ENCODE results near the gene EEPD1.
"Not testable (repeated sequence)": the region's sequence is repeated elsewhere in the genome, so short reads cannot be mapped to it uniquely, and the experiment has no call there.

EEPD1 gene

GRCh38 chr7:36214608-36215456 is 61.8 kb downstream of the EEPD1 start:
- no peak for DNase-seq (ENCODE audit: low read depth in 4 of 4, low spot score in 1 of 4)

- DNase-seq (ENCODE audit: low read depth in 4 of 4, low spot score in 1 of 4) = no peak
Observed at GRCh38 chr7:36215457-36215765, 62.4 kb downstream of the EEPD1 start.

- no peak for DNase-seq (ENCODE audit: low read depth in 4 of 4, low spot score in 1 of 4)
Observed at GRCh38 chr7:36216063-36216684, 63.1 kb downstream of the EEPD1 start.

GRCh38 chr7:36217211-36217960 is 64.3 kb downstream of the EEPD1 start:
- no peak for DNase-seq (ENCODE audit: low read depth in 4 of 4, low spot score in 1 of 4)

- no peak for DNase-seq (ENCODE audit: low read depth in 4 of 4, low spot score in 1 of 4)
Observed at GRCh38 chr7:36217961-36218284, 64.9 kb downstream of the EEPD1 start.

- no peak for DNase-seq (ENCODE audit: low read depth in 4 of 4, low spot score in 1 of 4)
Observed at GRCh38 chr7:36219429-36219828, 66.4 kb downstream of the EEPD1 start.

- no peak for DNase-seq (ENCODE audit: low read depth in 4 of 4, low spot score in 1 of 4)
Observed at GRCh38 chr7:36223851-36224250, 70.8 kb downstream of the EEPD1 start.

- DNase-seq (ENCODE audit: low read depth in 4 of 4, low spot score in 1 of 4) = no peak
Observed at GRCh38 chr7:36224934-36225858, 72.1 kb downstream of the EEPD1 start.

GRCh38 chr7:36226151-36226550 is 73.1 kb downstream of the EEPD1 start:
- DNase-seq (ENCODE audit: low read depth in 4 of 4, low spot score in 1 of 4) = no peak

- DNase-seq (ENCODE audit: low read depth in 4 of 4, low spot score in 1 of 4) = no peak
Observed at GRCh38 chr7:36227223-36227622, 74.2 kb downstream of the EEPD1 start.

GRCh38 chr7:36228039-36228438 is 75.0 kb downstream of the EEPD1 start:
- DNase-seq (ENCODE audit: low read depth in 4 of 4, low spot score in 1 of 4) = no peak

- no peak for DNase-seq (ENCODE audit: low read depth in 4 of 4, low spot score in 1 of 4)
Observed at GRCh38 chr7:36231406-36231805, 78.4 kb downstream of the EEPD1 start.

- DNase-seq (ENCODE audit: low read depth in 4 of 4, low spot score in 1 of 4) = no peak
Observed at GRCh38 chr7:36232555-36232954, 79.5 kb downstream of the EEPD1 start.

GRCh38 chr7:36232971-36233550 is 80.0 kb downstream of the EEPD1 start:
- DNase-seq (ENCODE audit: low read depth in 4 of 4, low spot score in 1 of 4) = no peak

- DNase-seq (ENCODE audit: low read depth in 4 of 4, low spot score in 1 of 4) = no peak
Observed at GRCh38 chr7:36236073-36236472, 83.0 kb downstream of the EEPD1 start.

GRCh38 chr7:36238138-36238537 is 85.1 kb downstream of the EEPD1 start:
- DNase-seq (ENCODE audit: low read depth in 4 of 4, low spot score in 1 of 4) = no peak

- DNase-seq (ENCODE audit: low read depth in 4 of 4, low spot score in 1 of 4) = not testable (repeated sequence)
Observed at GRCh38 chr7:36243356-36243755, 90.3 kb downstream of the EEPD1 start.

- DNase-seq (ENCODE audit: low read depth in 4 of 4, low spot score in 1 of 4) = not testable (repeated sequence)
Observed at GRCh38 chr7:36244001-36244400, 90.9 kb downstream of the EEPD1 start.

GRCh38 chr7:36244429-36244828 is 91.4 kb downstream of the EEPD1 start:
- DNase-seq (ENCODE audit: low read depth in 4 of 4, low spot score in 1 of 4) = no peak

- no peak for DNase-seq (ENCODE audit: low read depth in 4 of 4, low spot score in 1 of 4)
Observed at GRCh38 chr7:36245684-36246299, 92.7 kb downstream of the EEPD1 start.

Data from stimulated activated CD4-positive, alpha-beta T cell treated with anti-CD3 and anti-CD28 coated beads, Interleukin-1b, Interleukin-23, amount 100 ng/mL, for 24 hours (primary cell).